Measurements from ENCODE around the gene CTTNBP2NL.
"Not testable (repeated sequence)": the region's sequence is repeated elsewhere in the genome, so short reads cannot be mapped to it uniquely, and the experiment has no call there.

The CTTNBP2NL gene

GRCh38 chr1:112423207-112423606 lies 27.2 kb downstream of the CTTNBP2NL start:
- TF ChIP-seq CTCF (IDR thresholded peaks at IDR 0.05; ENCODE audit: insufficient read depth, low read depth, low read length, missing control alignments) = no peak
- no peak for DNase-seq (ENCODE audit: low read depth)
- no peak overlapping the region for H3K4me3 ChIP-seq (ENCODE audit: low read length)

GRCh38 chr1:112423666-112424065 lies 27.7 kb downstream of the CTTNBP2NL start:
- not testable (repeated sequence) for DNase-seq (ENCODE audit: low read depth); H3K4me3 ChIP-seq (ENCODE audit: low read length)

- TF ChIP-seq CTCF (IDR thresholded peaks at IDR 0.05; ENCODE audit: insufficient read depth, low read depth, low read length, missing control alignments) = no peak
- H3K4me3 ChIP-seq (ENCODE audit: low read length) = no peak overlapping the region
- no peak for DNase-seq (ENCODE audit: low read depth)
Observed at GRCh38 chr1:112429749-112430148, 33.7 kb downstream of the CTTNBP2NL start.

GRCh38 chr1:112431038-112431437 lies 35.0 kb downstream of the CTTNBP2NL start:
- H3K4me3 ChIP-seq (ENCODE audit: low read length) = no peak overlapping the region
- DNase-seq (ENCODE audit: low read depth) = no peak
- TF ChIP-seq CTCF (IDR thresholded peaks at IDR 0.05; ENCODE audit: insufficient read depth, low read depth, low read length, missing control alignments) = no peak

- TF ChIP-seq CTCF (IDR thresholded peaks at IDR 0.05; ENCODE audit: insufficient read depth, low read depth, low read length, missing control alignments) = no peak
Observed at GRCh38 chr1:112435448-112435847, 39.4 kb downstream of the CTTNBP2NL start.

GRCh38 chr1:112436384-112437156 lies 40.6 kb downstream of the CTTNBP2NL start:
- no peak for TF ChIP-seq CTCF (IDR thresholded peaks at IDR 0.05; ENCODE audit: insufficient read depth, low read depth, low read length, missing control alignments)
- no peak for DNase-seq (ENCODE audit: low read depth)
- H3K4me3 ChIP-seq (ENCODE audit: low read length) = no peak overlapping the region

More at GRCh38 chr1:112435448-112435847, 39.4 kb downstream of the CTTNBP2NL start:
- DNase-seq (ENCODE audit: low read depth) = no peak
- no peak overlapping the region for H3K4me3 ChIP-seq (ENCODE audit: low read length)

- not testable (repeated sequence) for DNase-seq (ENCODE audit: low read depth); H3K4me3 ChIP-seq (ENCODE audit: low read length)
Observed at GRCh38 chr1:112438156-112438555, 42.1 kb downstream of the CTTNBP2NL start.

- no peak for DNase-seq (ENCODE audit: low read depth)
- no peak overlapping the region for H3K4me3 ChIP-seq (ENCODE audit: low read length)
- TF ChIP-seq CTCF (IDR thresholded peaks at IDR 0.05; ENCODE audit: insufficient read depth, low read depth, low read length, missing control alignments) = no peak
Observed at GRCh38 chr1:112439592-112439991, 43.6 kb downstream of the CTTNBP2NL start.

Measured in epithelial cell of esophagus (primary cell).